ENCODE measurements around the gene KIF13A. TPM values are rescaled to one million over a fixed set of nuclear protein-coding genes. Genes with fewer than 3 reads are reported as not detected.

Gene KIF13A
- total and polyA plus RNA-seq, 9 of the 15 experiments (the other 6 are each of a cell fraction or from before 2014, with no cell fraction given) = 3.6 to 44.3 (median 29.7) TPM

GRCh38 chr6:17714879-17715851 is 272.3 kb downstream of the KIF13A start (continued):
- peak in 1 of 2 experiments; percentile 86; a peak in 2 of 3 replicates for TF ChIP-seq CBX3 (IDR thresholded peaks at IDR 0.05; ENCODE audit: borderline replicate concordance in 1 of 2, low read length in 2 of 2)
- TF ChIP-seq ADNP (tag; IDR thresholded peaks at IDR 0.05) = peak; percentile 71; the same call in 1 of the 2 replicates
- TF ChIP-seq CGGBP1 (CRISPR knock-in tag; IDR thresholded peaks at IDR 0.05) = 0 out of 2 replicates have a peak, but pooled peaks have one; percentile 7
- TF ChIP-seq ZZZ3 (IDR thresholded peaks at IDR 0.05) = 0 out of 2 replicates have a peak, but pooled peaks have one; percentile 36
- 0 out of 2 replicates have a peak, but pooled peaks have one; percentile 71 for TF ChIP-seq HOXB6 (CRISPR knock-in tag; IDR thresholded peaks at IDR 0.05; ENCODE audit: borderline replicate concordance)
- TF ChIP-seq ZFX (CRISPR knock-in tag; IDR thresholded peaks at IDR 0.05) = peak; percentile 43; the same call in 1 of the 2 replicates
- peak; percentile 67 for TF ChIP-seq ATF7 (IDR thresholded peaks at IDR 0.05)
- TF ChIP-seq TEAD1 (CRISPR knock-in tag; IDR thresholded peaks at IDR 0.05) = no peak; a peak in 1 of 4 replicates
- no peak for TF ChIP-seq POLR2AphosphoS5 (IDR thresholded peaks at IDR 0.05; ENCODE audit: control insufficient read depth, insufficient read depth, low read depth, low read length)
- TF ChIP-seq RHOXF2B (CRISPR knock-in tag; conservative IDR thresholded peaks at IDR 0.05) = peak; percentile 62; the same call in 1 of the 2 replicates
- peak; percentile 72 for TF ChIP-seq LEF1 (IDR thresholded peaks at IDR 0.05)
- TF ChIP-seq VEZF1 (CRISPR knock-in tag; IDR thresholded peaks at IDR 0.05) = peak; percentile 58
- TF ChIP-seq ARNT (IDR thresholded peaks at IDR 0.05) = peak in 1 of 2 experiments; percentile 29; a peak in 1 of 4 replicates
- peak; percentile 93 for TF ChIP-seq BRD9 (IDR thresholded peaks at IDR 0.05; ENCODE audit: low read depth, partially characterized antibody)
- TF ChIP-seq EHMT2 (IDR thresholded peaks at IDR 0.05) = peak; percentile 79
- TF ChIP-seq CAMTA2 (CRISPR knock-in tag; conservative IDR thresholded peaks at IDR 0.05) = no peak
- TF ChIP-seq ARID1B (IDR thresholded peaks at IDR 0.05) = peak; percentile 91
- TF ChIP-seq MAFF (IDR thresholded peaks at IDR 0.05; ENCODE audit: low read length) = peak; percentile 84
- TF ChIP-seq MEIS2 (IDR thresholded peaks at IDR 0.05; ENCODE audit: partially characterized antibody) = peak; percentile 30
- TF ChIP-seq HDAC2 (IDR thresholded peaks at IDR 0.05) = peak; percentile 41
- TF ChIP-seq MAFK (IDR thresholded peaks at IDR 0.05; ENCODE audit: low read length) = peak; percentile 77
- TF ChIP-seq L3MBTL2 (IDR thresholded peaks at IDR 0.05) = peak; percentile 41; the same call in 1 of the 2 replicates
- peak; percentile 98 for TF ChIP-seq SMARCE1 (IDR thresholded peaks at IDR 0.05)
- no peak for TF ChIP-seq CEBPZ (IDR thresholded peaks at IDR 0.05; ENCODE audit: borderline replicate concordance, low read depth, low read length)
- peak; percentile 50 for TF ChIP-seq GABPA (tag; conservative IDR thresholded peaks at IDR 0.05; ENCODE audit: low read depth)
